Liver (tissue), 9 donors: ENCODE data around the gene CD1E. TPM values are rescaled to one million over a fixed set of nuclear protein-coding genes. Genes with fewer than 3 reads are reported as not detected.

Experiments used
- DNase-seq: peaks from one replicate; pipeline ENCODE4 v3.0.0-alpha.2; 2017; ENCODE audit warnings: low spot score
- H3K27ac ChIP-seq, 2 donors: one replicate each; pipeline ENCODE4 v1.7.0; 2013; ENCODE audit warnings: inconsistent platforms in 2 of 2, low read length in 2 of 2, control low read depth in 1 of 2, low read depth in 1 of 2, mild to moderate bottlenecking in 1 of 2
- H3K27me3 ChIP-seq, 4 donors: one replicate each; pipeline versions ENCODE4 v1.6.1 to v1.7.0; 2013; ENCODE audit warnings: low read length in 3 of 4, inconsistent platforms in 1 of 4, mild to moderate bottlenecking in 1 of 4, moderate library complexity in 1 of 4; ENCODE audit not compliant: control insufficient read depth in 4 of 4, insufficient read depth in 4 of 4
- H3K36me3 ChIP-seq, 4 donors: one replicate each; pipeline versions ENCODE4 v1.6.1 to v1.7.0; 2013; ENCODE audit warnings: low read length in 3 of 4, mild to moderate bottlenecking in 3 of 4, low read depth in 1 of 4, moderate library complexity in 1 of 4; ENCODE audit not compliant: control insufficient read depth in 4 of 4, insufficient read depth in 3 of 4
- H3K4me1 ChIP-seq, 4 donors: one replicate each; pipeline versions ENCODE4 v1.6.1 to v1.7.0; 2013; ENCODE audit warnings: low read length in 3 of 4, mild to moderate bottlenecking in 3 of 4, moderate library complexity in 1 of 4; ENCODE audit not compliant: control insufficient read depth in 4 of 4, insufficient read depth in 4 of 4
- H3K4me3 ChIP-seq, 3 donors: one replicate each; pipeline versions ENCODE4 v1.6.1 to v1.7.0; 2013; ENCODE audit warnings: low read length in 3 of 3, control low read depth in 1 of 3, low read depth in 1 of 3, mild to moderate bottlenecking in 1 of 3
- H3K9ac ChIP-seq, 2 donors: one replicate each; pipeline ENCODE4 v1.7.0; 2013; ENCODE audit warnings: low read length in 2 of 2, mild to moderate bottlenecking in 2 of 2, moderate library complexity in 2 of 2, control low read depth in 1 of 2, low read depth in 1 of 2
- H3K9me3 ChIP-seq, 4 donors: one replicate each; pipeline versions ENCODE4 v1.6.1 to v1.7.0; 2013; ENCODE audit warnings: low read length in 3 of 4; ENCODE audit not compliant: control insufficient read depth in 4 of 4
- ATF3 ChIP-seq: IDR thresholded peaks from 2 replicates; pipeline ENCODE4 v1.6.1; 2016; ENCODE audit warnings: antibody characterized with exemption
- CTCF ChIP-seq: fragments of 150-350 bp; IDR thresholded peaks from 2 replicates; pipeline ENCODE4 v1.5.1; 2017; ENCODE audit warnings: improper control_type of control experiment, low read depth, low read length; ENCODE audit not compliant: missing input control
- EGR1 ChIP-seq, 2 donors: IDR thresholded peaks; 2 replicates each; pipeline ENCODE4 v1.6.1; 2016 to 2018; ENCODE audit warnings: antibody characterized with exemption in 2 of 2, low read depth in 2 of 2
- FOXA1 ChIP-seq: IDR thresholded peaks from 2 replicates; pipeline ENCODE4 v1.6.1; 2016; ENCODE audit warnings: antibody characterized with exemption
- FOXA2 ChIP-seq: IDR thresholded peaks from 2 replicates; pipeline ENCODE4 v1.6.1; 2016; ENCODE audit warnings: antibody characterized with exemption
- GABPA ChIP-seq, 2 donors: IDR thresholded peaks in 1 of 2; conservative IDR thresholded peaks in 1 of 2; 2 replicates each; pipeline ENCODE4 v1.6.1; 2016; ENCODE audit warnings: antibody characterized with exemption in 2 of 2, mild to moderate bottlenecking in 1 of 2, moderate library complexity in 1 of 2
- HNF4A ChIP-seq, 2 donors: conservative IDR thresholded peaks; 2 replicates each; pipeline ENCODE4 v1.6.1; 2016; ENCODE audit warnings: antibody characterized with exemption in 2 of 2, mild to moderate bottlenecking in 2 of 2
- HNF4G ChIP-seq: IDR thresholded peaks from 2 replicates; pipeline ENCODE4 v1.6.1; 2016; ENCODE audit warnings: antibody characterized with exemption
- JUND ChIP-seq, 2 donors: IDR thresholded peaks; 2 replicates each; pipeline ENCODE4 v1.6.1; 2016; ENCODE audit warnings: antibody characterized with exemption in 2 of 2
- MAX ChIP-seq: IDR thresholded peaks from 2 replicates; pipeline ENCODE4 v1.6.1; 2016; ENCODE audit warnings: antibody characterized with exemption
- NR2F2 ChIP-seq: IDR thresholded peaks from 2 replicates; pipeline ENCODE4 v1.6.1; 2016; ENCODE audit warnings: antibody characterized with exemption
- RAD21 ChIP-seq, 2 donors: IDR thresholded peaks; 2 replicates each; pipeline ENCODE4 v1.6.1; 2016; ENCODE audit warnings: antibody characterized with exemption in 2 of 2, mild to moderate bottlenecking in 2 of 2
- REST ChIP-seq: IDR thresholded peaks from 2 replicates; pipeline ENCODE4 v1.6.1; 2016; ENCODE audit warnings: antibody characterized with exemption, mild to moderate bottlenecking
- RXRA ChIP-seq, 2 donors: IDR thresholded peaks; 2 replicates each; pipeline ENCODE4 v1.6.1; 2017 to 2018; ENCODE audit warnings: antibody characterized with exemption in 2 of 2, mild to moderate bottlenecking in 1 of 2
- SP1 ChIP-seq: IDR thresholded peaks from 2 replicates; pipeline ENCODE4 v1.6.1; 2018; ENCODE audit warnings: antibody characterized with exemption, mild to moderate bottlenecking
- TAF1 ChIP-seq: conservative IDR thresholded peaks from 2 replicates; pipeline ENCODE4 v1.6.1; 2016; ENCODE audit warnings: antibody characterized with exemption, mild to moderate bottlenecking
- YY1 ChIP-seq: IDR thresholded peaks from 2 replicates; pipeline ENCODE4 v1.6.1; 2016; ENCODE audit warnings: antibody characterized with exemption, mild to moderate bottlenecking
- ZBTB33 ChIP-seq: IDR thresholded peaks from 2 replicates; pipeline ENCODE4 v1.6.1; 2016; ENCODE audit warnings: antibody characterized with exemption
- WGBS: extraction: QIAGEN DNeasy Blood & Tissue Kit; methylation state at CpG from one replicate; pipeline ENCODE4 v1.1.7; 2013; 5-methylcytosine and 5-hydroxymethylcytosine counted together
- polyA plus RNA-seq, 2 donors: library from polyadenylated mRNA; stranded (reverse) in 1 of 2; unstranded in 1 of 2; fragments of 200-250 nt in 1 of 2; fragments of >200 nt in 1 of 2; fragmentation: Nextera tagmentation in 1 of 2; extraction: Ambion mirVana in 1 of 2; gene quantifications; one replicate each; pipeline versions ENCODE4 v1.2.1 to v1.2.3, GENCODE V29; 2013 to 2015
- total RNA-seq, 2 donors: library from RNA; depleted of rRNA; stranded (reverse); fragments of >200 nt; gene quantifications; one replicate each; pipeline ENCODE4 v1.2.3, GENCODE V29; 2014
- donor health status: healthy.
- donor health status: healthy.
- donor health status: healthy.
- donor health status: healthy.
- donor health status: healthy.

Gene CD1E
- total and polyA plus RNA-seq, 4 donors, result 0.09 to 0.56 (median 0.25) TPM; not detected in 1

GRCh38 chr1:158400871-158401270 is 47.2 kb downstream of the CD1E start:
- no peak overlapping the region for H3K4me3 ChIP-seq
- H3K27me3 ChIP-seq, result no peaks in the 10 kb centered on the region
- DNase-seq, result no peak
- H3K9me3 ChIP-seq, result peaks cover 0 to 2% (median 0%) of the 10 kb centered on the region in 4 donors
- 71% methylated on average over 3 of the region's 3 CpGs for WGBS
- no peak for TF ChIP-seq YY1
- TF ChIP-seq CTCF, result no peak
- no peak for TF ChIP-seq NR2F2
- no peak for TF ChIP-seq EGR1 (IDR thresholded peaks at IDR 0.05; ENCODE audit: low read depth in 2 of 2)
- no peak for TF ChIP-seq REST
- TF ChIP-seq RXRA (IDR thresholded peaks at IDR 0.05), result no peak
- no peak for TF ChIP-seq JUND (IDR thresholded peaks at IDR 0.05)
- no peak for TF ChIP-seq FOXA2
- no peak for TF ChIP-seq TAF1
- TF ChIP-seq HNF4A (conservative IDR thresholded peaks at IDR 0.05), result no peak
- no peak for TF ChIP-seq RAD21 (IDR thresholded peaks at IDR 0.05)
- TF ChIP-seq SP1, result no peak
- no peak for TF ChIP-seq ZBTB33
- no peak for TF ChIP-seq HNF4G
- no peak for TF ChIP-seq MAX
- TF ChIP-seq ATF3, result no peak
- TF ChIP-seq FOXA1, result no peak
- no peak for TF ChIP-seq GABPA (IDR thresholded peaks at IDR 0.05 in 1 of 2, conservative IDR thresholded peaks at IDR 0.05 in 1 of 2)
- no peaks in the 10 kb centered on the region for H3K4me1 ChIP-seq
- H3K36me3 ChIP-seq, result no peaks in the 10 kb centered on the region
- no peak overlapping the region for H3K9ac ChIP-seq
- no peak overlapping the region for H3K27ac ChIP-seq
